IPS-15b (cell line): Measurements from ENCODE around the gene COIL.

Experiments
- H3K27me3 ChIP-seq: one replicate; pipeline ENCODE4 v1.6.1; 2013; ENCODE audit warnings: low read length; ENCODE audit not compliant: control insufficient read depth, insufficient read depth
- H3K36me3 ChIP-seq: one replicate; pipeline ENCODE4 v1.6.1; 2013; ENCODE audit warnings: low read length; ENCODE audit not compliant: control insufficient read depth, insufficient read depth
- H3K4me1 ChIP-seq: one replicate; pipeline ENCODE4 v1.6.1; 2013; ENCODE audit warnings: mild to moderate bottlenecking, low read length; ENCODE audit not compliant: control insufficient read depth, insufficient read depth
- H3K4me3 ChIP-seq: one replicate; pipeline ENCODE4 v1.5.1; 2013; ENCODE audit warnings: low read depth, low read length
- H3K9ac ChIP-seq: one replicate; pipeline ENCODE4 v1.6.1; 2013; ENCODE audit warnings: low read depth, mild to moderate bottlenecking, low read length
- H3K9me3 ChIP-seq: one replicate; pipeline ENCODE4 v1.6.1; 2013; ENCODE audit warnings: mild to moderate bottlenecking, low read length; ENCODE audit not compliant: control insufficient read depth, insufficient read depth

COIL gene

GRCh38 chr17:56933151-56933745 lies 27.6 kb downstream of the COIL start:
- peaks cover 5% of the 10 kb centered on the region for H3K36me3 ChIP-seq
- H3K27me3 ChIP-seq = no peaks in the 10 kb centered on the region
- H3K4me3 ChIP-seq = no peak overlapping the region
- no peaks in the 10 kb centered on the region for H3K9me3 ChIP-seq
- no peak overlapping the region for H3K9ac ChIP-seq
- H3K4me1 ChIP-seq = no peaks in the 10 kb centered on the region

- Histone ChIP-seq H3K4me3 (no peak overlapping the region), H3K4me1 (peaks cover 8% of the 10 kb centered on the region), H3K9me3 (no peaks in the 10 kb centered on the region), H3K27me3 (no peaks in the 10 kb centered on the region), H3K36me3 (no peaks in the 10 kb centered on the region), H3K9ac (no peak overlapping the region)
Observed at GRCh38 chr17:56930739-56931337, 30.0 kb downstream of the COIL start.

- Histone ChIP-seq H3K9me3 (no peaks in the 10 kb centered on the region), H3K9ac (no peak overlapping the region), H3K4me3 (no peak overlapping the region)
Observed at GRCh38 chr17:56929362-56929969, 31.4 kb downstream of the COIL start.

GRCh38 chr17:56928586-56928985 lies 32.3 kb downstream of the COIL start:
- no peak overlapping the region for H3K9ac ChIP-seq
- H3K36me3 ChIP-seq = no peaks in the 10 kb centered on the region
- no peaks in the 10 kb centered on the region for H3K9me3 ChIP-seq
- peaks cover 9% of the 10 kb centered on the region for H3K4me1 ChIP-seq
- H3K27me3 ChIP-seq = no peaks in the 10 kb centered on the region
- H3K4me3 ChIP-seq = no peak overlapping the region

More at GRCh38 chr17:56929362-56929969, 31.4 kb downstream of the COIL start:
- no peaks in the 10 kb centered on the region for H3K36me3 ChIP-seq
- H3K27me3 ChIP-seq = no peaks in the 10 kb centered on the region
- H3K4me1 ChIP-seq = peaks cover 9% of the 10 kb centered on the region

- no peak overlapping the region for H3K9ac ChIP-seq
- H3K36me3 ChIP-seq = no peaks in the 10 kb centered on the region
- no peaks in the 10 kb centered on the region for H3K9me3 ChIP-seq
Observed at GRCh38 chr17:56926704-56927103, 34.1 kb downstream of the COIL start.

GRCh38 chr17:56926270-56926669 lies 34.6 kb downstream of the COIL start:
- Histone ChIP-seq H3K4me1 (peaks cover 9% of the 10 kb centered on the region), H3K27me3 (no peaks in the 10 kb centered on the region), H3K36me3 (no peaks in the 10 kb centered on the region), H3K9me3 (no peaks in the 10 kb centered on the region), H3K4me3 (no peak overlapping the region), H3K9ac (no peak overlapping the region)

More at GRCh38 chr17:56926704-56927103, 34.1 kb downstream of the COIL start:
- H3K4me3 ChIP-seq = peak overlapping the region; percentile 2
- H3K27me3 ChIP-seq = no peaks in the 10 kb centered on the region
- peaks cover 9% of the 10 kb centered on the region for H3K4me1 ChIP-seq

GRCh38 chr17:56925088-56925487 lies 35.8 kb downstream of the COIL start:
- H3K4me3 ChIP-seq = no peak overlapping the region
- peaks cover 9% of the 10 kb centered on the region for H3K4me1 ChIP-seq
- H3K9me3 ChIP-seq = no peaks in the 10 kb centered on the region
- H3K27me3 ChIP-seq = no peaks in the 10 kb centered on the region
- H3K36me3 ChIP-seq = no peaks in the 10 kb centered on the region
- H3K9ac ChIP-seq = no peak overlapping the region

- no peak overlapping the region for H3K9ac ChIP-seq
- no peaks in the 10 kb centered on the region for H3K4me1 ChIP-seq
- no peak overlapping the region for H3K4me3 ChIP-seq
- no peaks in the 10 kb centered on the region for H3K36me3 ChIP-seq
- H3K27me3 ChIP-seq = peaks cover 16% of the 10 kb centered on the region
- no peaks in the 10 kb centered on the region for H3K9me3 ChIP-seq
Observed at GRCh38 chr17:56919717-56920116, 41.1 kb downstream of the COIL start.

GRCh38 chr17:56918916-56919315 lies 41.9 kb downstream of the COIL start:
- no peaks in the 10 kb centered on the region for H3K9me3 ChIP-seq
- H3K27me3 ChIP-seq = peaks cover 19% of the 10 kb centered on the region
- no peak overlapping the region for H3K4me3 ChIP-seq
- no peaks in the 10 kb centered on the region for H3K4me1 ChIP-seq
- no peak overlapping the region for H3K9ac ChIP-seq
- no peaks in the 10 kb centered on the region for H3K36me3 ChIP-seq

GRCh38 chr17:56917559-56918296 lies 43.1 kb downstream of the COIL start:
- peaks cover 23% of the 10 kb centered on the region for H3K27me3 ChIP-seq
- no peak overlapping the region for H3K9ac ChIP-seq
- H3K4me1 ChIP-seq = no peaks in the 10 kb centered on the region
- H3K36me3 ChIP-seq = no peaks in the 10 kb centered on the region
- no peak overlapping the region for H3K4me3 ChIP-seq
- no peaks in the 10 kb centered on the region for H3K9me3 ChIP-seq

- H3K9me3 ChIP-seq = no peaks in the 10 kb centered on the region
- peaks cover 5% of the 10 kb centered on the region for H3K4me1 ChIP-seq
- peak overlapping the region; percentile 87 for H3K4me3 ChIP-seq
- H3K27me3 ChIP-seq = peaks cover 26% of the 10 kb centered on the region
- H3K36me3 ChIP-seq = no peaks in the 10 kb centered on the region
- peak overlapping the region; percentile 79 for H3K9ac ChIP-seq
Observed at GRCh38 chr17:56914581-56915273, 46.1 kb downstream of the COIL start.
